ENCODE results near the gene C21orf91.

C21orf91 gene

GRCh38 chr21:17785403-17785788, 33.8 kb downstream of the C21orf91 start:
- DNase-seq (ENCODE audit: low read depth) = no peak
- no peak for TF ChIP-seq CTCF (IDR thresholded peaks at IDR 0.05; ENCODE audit: low read depth, low read length, missing control alignments)
- H3K4me3 ChIP-seq (ENCODE audit: low read depth, low read length) = no peak overlapping the region; the same call in 1 of the 2 replicates

DNA sequence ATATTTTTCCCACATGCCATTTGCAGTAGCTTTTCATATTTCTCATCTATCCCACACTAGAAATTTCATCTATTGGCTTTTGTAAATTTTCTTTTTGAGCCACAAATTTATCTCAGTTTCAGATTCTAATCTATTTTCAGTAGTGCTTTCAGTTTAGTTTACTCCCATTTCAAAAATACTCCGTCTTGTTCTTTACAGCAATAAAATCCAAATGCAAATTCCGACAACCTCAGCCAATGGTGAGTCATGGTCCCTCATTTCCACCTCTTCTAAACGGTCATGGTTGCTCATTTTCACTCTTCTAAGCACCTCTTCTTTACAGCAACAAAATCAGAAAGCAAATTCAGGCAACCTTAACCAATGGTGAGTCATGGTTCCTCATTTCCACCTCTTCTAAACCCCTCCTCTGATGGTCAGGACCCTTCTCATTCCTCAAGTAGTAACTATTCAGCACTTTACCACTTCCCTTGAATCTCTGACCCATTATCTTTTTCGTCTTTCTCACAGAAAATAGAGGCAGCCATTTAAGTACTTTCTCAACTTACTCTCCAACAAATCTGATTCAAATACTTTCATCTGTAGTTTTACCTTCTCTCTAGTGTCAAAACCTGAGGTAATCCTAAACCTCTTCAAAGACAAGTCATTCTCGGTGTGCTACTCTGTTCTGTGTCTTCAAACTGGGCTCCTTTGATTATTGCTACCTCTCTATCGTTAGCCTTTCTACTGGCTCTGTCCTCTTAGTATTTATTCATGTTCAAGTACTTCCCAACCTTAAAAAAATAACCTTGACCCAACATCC, 34.4 kb downstream of the C21orf91 start:
- H3K4me3 ChIP-seq (ENCODE audit: low read depth, low read length) = peak overlapping the region; percentile 30
- TF ChIP-seq CTCF (IDR thresholded peaks at IDR 0.05; ENCODE audit: low read depth, low read length, missing control alignments) = no peak
- peak; percentile 97 for DNase-seq (ENCODE audit: low read depth)

DNA sequence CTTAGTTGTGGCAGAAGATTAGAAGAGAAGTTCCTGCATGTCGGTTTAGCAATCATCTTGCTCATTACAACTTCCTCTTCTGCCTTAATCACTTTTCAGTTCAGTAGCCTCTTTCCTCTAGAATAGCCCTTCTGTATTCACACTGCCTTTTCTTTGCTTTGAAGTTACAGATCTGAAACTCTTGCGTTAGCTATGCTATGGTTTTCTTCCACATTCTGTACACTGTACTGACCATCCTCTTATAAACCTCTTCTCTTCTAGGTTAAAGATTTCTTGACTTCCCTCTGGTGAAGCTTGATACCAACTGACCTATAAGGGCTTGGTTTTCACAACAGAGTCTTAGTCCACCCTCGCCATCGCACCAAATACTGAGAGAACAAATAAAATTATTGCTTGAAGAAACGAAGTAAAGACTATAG, 35.0 kb downstream of the C21orf91 start:
- TF ChIP-seq CTCF (IDR thresholded peaks at IDR 0.05; ENCODE audit: low read depth, low read length, missing control alignments) = no peak
- peak overlapping the region; percentile 41; the same call in 1 of the 2 replicates for H3K4me3 ChIP-seq (ENCODE audit: low read depth, low read length)
- DNase-seq (ENCODE audit: low read depth) = peak; percentile 72

DNA sequence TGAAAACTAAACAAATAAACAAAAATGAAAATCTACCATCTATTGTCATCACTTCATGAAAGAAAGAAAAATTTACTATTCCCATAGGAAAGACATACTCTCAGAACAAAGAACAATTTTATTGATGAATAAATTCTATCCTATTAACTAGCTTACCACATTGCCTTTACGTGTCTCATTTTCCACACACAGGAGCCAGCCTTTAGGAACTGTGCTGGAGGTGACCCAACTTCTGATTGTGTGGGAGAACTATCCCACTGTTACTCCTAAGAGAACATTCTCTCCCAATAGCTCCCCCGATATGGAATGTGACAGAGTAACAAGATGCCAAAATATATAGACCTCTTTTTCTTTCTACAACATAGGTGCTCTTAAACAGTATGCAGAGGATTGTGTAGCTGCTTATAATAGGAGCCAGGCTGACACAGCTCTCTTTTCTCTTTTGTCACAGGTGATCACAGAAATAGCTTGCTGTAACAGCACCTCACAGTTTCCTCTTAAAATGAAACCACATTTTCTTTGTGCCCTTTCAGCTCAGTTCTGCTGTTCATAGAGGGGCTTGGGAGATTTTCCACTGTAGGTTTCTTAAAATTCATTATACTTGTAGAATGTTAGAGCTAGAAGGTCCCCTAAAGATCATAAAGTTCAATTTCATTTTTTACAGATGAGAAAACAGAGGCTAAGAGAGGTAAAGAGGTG, 35.5 kb downstream of the C21orf91 start:
- TF ChIP-seq CTCF (IDR thresholded peaks at IDR 0.05; ENCODE audit: low read depth, low read length, missing control alignments) = no peak
- DNase-seq (ENCODE audit: low read depth) = peak; percentile 73
- peak overlapping the region; percentile 41 for H3K4me3 ChIP-seq (ENCODE audit: low read depth, low read length)

DNA sequence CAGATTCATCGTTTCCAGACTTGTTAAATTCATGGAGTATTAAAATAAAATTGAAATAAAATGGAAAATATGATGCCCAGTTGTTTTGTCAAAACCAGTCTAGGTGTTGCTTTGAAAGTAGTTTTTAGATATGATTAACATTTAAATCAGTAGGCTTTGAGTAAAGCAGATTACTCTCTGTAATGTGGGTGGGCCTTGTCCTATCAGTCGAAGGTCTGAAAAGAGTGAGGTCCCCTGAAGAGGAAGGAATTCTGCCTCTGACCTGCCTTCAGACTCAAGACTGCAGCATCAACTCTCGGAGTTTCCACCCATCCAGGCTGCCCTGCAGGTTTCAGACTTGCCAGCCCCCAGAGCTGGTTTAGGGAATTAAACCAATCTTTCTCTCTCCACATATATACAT, 36.2 kb downstream of the C21orf91 start:
- no peak for DNase-seq (ENCODE audit: low read depth)
- no peak for TF ChIP-seq CTCF (IDR thresholded peaks at IDR 0.05; ENCODE audit: low read depth, low read length, missing control alignments)
- H3K4me3 ChIP-seq (ENCODE audit: low read depth, low read length) = peak overlapping the region; percentile 34; the same call in 1 of the 2 replicates

GRCh38 chr21:17782051-17782450, 37.1 kb downstream of the C21orf91 start:
- H3K4me3 ChIP-seq (ENCODE audit: low read depth, low read length) = no peak overlapping the region
- no peak for TF ChIP-seq CTCF (IDR thresholded peaks at IDR 0.05; ENCODE audit: low read depth, low read length, missing control alignments)

More at GRCh38 chr21:17782051-17782450, 37.1 kb downstream of the C21orf91 start:
- DNase-seq (ENCODE audit: low read depth) = peak; percentile 68
